Activated CD4-positive, CD25-positive, alpha-beta regulatory T cell treated with anti-CD3 and anti-CD28 coated beads, Interleukin-2, amount 50 U/mL, for 16 hours (primary cell): ENCODE measurements around the gene ADGRG6.

ENCODE experiments used
- DNase-seq: peaks from one replicate; pipeline ENCODE4 v3.0.0-alpha.2; 2020; ENCODE audit warnings: low read depth, low spot score

Gene ADGRG6

DNA sequence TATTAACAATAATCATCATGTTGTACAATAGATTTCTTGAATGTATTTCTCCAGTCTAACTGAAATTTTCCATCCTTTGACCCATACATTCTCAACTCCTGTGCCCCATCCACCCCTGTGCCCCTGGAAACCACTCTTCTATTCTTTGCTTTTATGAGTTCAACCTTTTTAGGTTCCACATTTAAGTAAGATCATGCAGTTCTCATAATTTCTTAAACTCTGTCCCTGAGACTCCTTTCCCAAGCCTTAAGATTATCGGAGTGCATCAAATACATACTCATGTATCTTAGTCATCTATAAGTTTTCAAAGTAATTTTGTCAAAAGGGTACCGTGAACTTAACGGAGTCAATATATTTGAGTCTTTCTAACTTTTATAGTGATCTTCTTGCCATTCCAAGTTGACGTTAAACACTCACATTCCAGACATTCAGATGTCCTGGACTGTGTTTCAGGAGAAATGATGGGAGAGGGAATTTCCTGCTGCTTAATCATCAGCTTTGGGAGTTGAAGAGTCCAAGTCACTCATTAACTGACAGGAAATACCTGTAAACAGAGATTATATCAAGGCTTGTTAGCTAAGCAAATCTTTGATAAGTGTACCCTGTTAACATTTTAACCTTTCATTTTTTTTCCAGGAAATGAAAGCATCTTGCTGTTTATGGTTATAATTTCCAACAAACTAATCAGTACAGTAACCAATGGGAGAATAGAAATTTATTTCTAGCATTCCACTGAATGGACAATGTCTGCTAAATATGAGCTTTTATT lies 73.3 kb downstream of the ADGRG6 start:
- DNase-seq, result no peak

DNA sequence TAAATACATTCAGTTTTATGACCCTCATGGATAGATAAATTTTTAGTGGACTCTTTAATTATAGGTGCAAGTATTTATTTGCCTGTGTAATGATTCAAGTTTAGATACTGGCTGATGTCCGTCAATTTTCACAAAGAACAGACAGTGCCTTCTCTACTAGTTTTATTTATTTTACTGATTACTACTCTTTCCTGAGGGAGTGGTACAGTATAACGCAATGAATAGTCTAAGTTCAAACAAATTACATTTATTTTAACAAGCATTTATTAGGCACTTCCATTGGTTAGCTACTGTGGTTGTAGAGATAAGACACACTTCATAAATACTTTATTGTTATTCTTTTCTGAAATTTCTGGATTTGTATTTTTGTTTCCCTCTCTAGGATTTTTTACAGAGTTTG lies 74.3 kb downstream of the ADGRG6 start:
- DNase-seq, result no peak

GRCh38 chr6:142376800-142377496 lies 75.1 kb downstream of the ADGRG6 start:
- no peak for DNase-seq

GRCh38 chr6:142377497-142377848 lies 75.7 kb downstream of the ADGRG6 start:
- no peak for DNase-seq

GRCh38 chr6:142378138-142378875 lies 76.5 kb downstream of the ADGRG6 start:
- DNase-seq, result no peak

- no peak for DNase-seq
These were observed 78.8 kb downstream of the ADGRG6 start for GRCh38 chr6:142380626-142381025.

- no peak for DNase-seq
These were observed 79.4 kb downstream of the ADGRG6 start for GRCh38 chr6:142381181-142381580.

DNA sequence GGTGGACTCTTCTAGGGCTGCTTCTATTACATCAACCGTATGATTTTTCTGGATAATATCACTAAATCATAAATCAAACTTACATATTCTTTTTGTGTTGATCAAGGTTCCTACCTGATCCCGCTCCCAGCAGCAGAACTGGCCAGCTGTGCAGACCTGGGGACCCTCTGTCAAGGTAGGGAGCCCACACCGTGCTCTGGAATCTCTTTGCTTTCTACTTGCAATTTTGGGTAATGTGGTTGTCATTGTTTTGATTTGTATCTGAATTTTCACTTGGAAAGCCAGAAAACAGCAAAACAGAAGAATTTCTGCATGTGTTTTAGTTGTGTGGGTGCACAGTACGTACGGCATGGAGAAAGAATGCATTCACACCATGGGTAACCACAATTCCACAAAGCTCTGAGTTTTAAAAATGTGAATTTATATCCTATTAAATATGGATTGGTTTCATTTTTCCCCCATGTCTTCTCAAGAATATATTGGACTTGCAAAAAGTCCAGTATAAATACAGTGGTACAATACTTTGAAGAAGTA lies 80.1 kb downstream of the ADGRG6 start:
- DNase-seq, result no peak

- no peak for DNase-seq
These were observed 82.9 kb downstream of the ADGRG6 start for GRCh38 chr6:142384519-142385254.

GRCh38 chr6:142385352-142385751 lies 83.5 kb downstream of the ADGRG6 start:
- DNase-seq, result no peak

DNA sequence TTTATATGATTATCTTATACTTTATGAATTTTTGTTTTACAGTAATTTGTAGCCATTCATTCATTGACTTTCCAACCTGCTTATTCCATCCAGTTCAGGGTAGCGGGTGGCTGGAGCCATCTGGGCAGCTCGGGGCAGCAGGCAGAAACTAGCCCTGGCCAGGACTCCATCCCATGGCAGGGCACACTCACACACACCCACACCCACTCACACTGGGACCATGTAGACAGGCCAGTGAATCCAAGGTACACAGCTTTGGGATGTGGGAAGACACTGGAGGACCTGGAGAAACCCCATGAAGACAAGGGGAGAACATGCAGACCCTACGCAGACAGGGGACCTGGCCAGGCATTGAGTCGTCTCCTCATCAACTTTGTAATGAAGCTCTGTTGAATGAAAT lies 84.8 kb downstream of the ADGRG6 start:
- DNase-seq, result no peak

DNA sequence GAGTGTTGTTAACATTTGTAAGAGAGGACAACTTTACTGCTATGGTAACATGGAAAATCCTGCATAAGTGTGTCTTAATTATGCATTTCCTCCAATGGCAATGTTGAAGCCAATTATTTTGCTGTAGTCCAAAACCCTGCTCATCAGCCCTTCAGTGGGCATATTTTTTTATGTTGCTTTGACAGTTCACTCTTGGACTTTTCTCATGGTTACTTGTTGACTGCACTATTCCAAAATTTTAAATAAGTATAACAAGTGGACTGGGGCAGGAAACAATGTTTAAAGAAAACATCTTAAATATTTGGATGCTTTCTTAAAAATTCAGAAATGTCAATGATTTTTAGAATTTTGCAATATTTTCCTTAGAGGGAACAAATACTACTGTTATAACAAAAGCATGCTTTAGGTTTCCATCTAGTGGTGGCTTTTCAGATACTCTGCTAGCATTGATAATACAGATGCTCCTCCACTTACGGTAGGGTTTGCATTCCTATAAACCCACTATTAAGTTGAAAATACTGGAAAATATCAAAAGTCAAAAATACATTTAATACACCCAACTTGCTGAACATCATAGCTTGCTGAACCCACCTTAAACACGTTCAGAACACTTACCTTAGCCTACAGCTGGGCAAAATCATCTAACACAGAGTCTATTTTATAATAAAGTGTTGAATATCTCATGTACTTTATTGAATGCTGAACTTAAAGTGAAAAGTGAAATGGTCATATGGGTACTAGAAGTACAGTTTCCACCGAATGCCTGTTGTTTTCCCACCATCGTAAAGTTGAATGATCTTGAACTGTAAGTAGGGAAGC lies 86.4 kb downstream of the ADGRG6 start:
- no peak for DNase-seq

GRCh38 chr6:142395266-142395665 lies 93.5 kb downstream of the ADGRG6 start:
- DNase-seq, result no peak

DNA sequence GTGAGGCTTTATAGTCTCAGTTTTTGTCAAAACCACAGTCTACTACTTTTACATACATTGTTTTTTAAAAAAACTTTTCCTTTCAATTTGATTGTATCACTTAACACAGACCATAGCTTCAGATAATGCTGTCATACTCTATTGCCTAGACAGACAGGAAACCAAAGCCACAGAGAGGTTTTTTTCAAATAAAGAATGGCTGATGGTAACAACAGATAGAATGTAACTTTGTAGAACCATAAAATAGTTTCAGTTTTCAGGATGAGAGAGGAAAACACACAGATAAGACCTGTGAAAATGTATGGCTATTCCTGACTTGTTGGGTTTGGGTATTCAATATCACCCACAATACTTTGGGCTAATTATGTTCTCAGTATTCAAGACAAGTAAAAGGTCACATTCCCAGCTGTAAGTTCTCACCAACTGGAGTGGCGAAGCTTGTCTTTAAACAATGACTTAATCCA lies 94.0 kb downstream of the ADGRG6 start:
- no peak for DNase-seq

GRCh38 chr6:142398353-142398752 lies 96.5 kb downstream of the ADGRG6 start:
- DNase-seq, result no peak

GRCh38 chr6:142399739-142400138 lies 97.9 kb downstream of the ADGRG6 start:
- no peak for DNase-seq

DNA sequence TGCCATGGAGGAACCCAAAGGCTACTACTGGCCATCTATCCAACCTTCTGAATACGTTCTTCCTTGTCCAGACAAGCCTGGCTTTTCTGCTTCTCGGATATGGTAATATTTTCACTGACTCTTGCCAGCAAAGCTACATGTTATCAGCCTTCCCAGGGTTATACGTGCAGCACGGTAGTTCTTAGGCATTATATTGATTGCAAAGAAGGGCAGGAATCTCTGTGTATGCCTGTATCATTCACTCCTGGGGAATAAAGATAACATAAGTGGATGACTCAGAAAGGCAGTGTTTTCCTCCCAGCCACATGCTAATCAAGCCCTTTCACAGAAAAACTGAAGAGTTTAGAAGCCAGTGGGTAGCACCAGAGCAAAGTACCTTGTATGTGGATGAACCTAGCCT lies 98.7 kb downstream of the ADGRG6 start:
- no peak for DNase-seq

DNA sequence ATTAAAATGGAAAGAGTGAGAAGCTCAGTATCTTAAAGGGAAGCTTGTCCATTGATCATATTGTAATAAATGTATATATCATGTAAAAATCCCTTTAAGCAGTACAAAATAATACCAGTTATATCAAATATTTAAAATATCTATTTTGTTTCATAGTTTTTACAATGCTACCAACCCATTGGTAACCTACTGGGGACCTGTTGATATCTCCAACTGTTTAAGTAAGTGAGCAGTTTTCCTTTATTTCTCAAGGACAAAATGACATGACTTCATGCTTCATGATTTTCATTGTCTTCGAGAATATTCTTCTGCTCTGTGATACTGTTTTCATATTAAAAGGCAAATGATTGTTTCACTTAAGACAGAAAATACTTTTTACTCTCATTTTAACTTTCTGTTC lies 100.0 kb downstream of the ADGRG6 start:
- DNase-seq, result no peak

DNA sequence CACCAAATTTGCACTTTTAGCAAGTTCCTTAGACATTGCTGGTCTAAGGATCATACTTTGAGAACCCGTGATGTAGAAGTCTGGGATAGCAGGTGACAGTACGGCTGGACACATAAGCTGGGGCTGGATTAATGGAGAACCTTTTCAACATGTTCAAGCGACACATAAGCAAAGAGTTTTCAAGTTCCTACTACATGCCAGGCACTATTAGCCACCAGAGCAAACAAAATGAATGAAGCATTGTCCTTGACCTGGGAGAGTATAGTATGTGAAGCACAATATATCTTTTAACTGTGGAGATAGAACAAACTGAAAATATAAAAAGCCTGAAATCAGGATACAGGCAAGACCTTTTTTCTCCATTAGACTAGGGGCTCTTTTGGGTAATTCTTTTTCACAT lies 102.9 kb downstream of the ADGRG6 start:
- DNase-seq, result no peak

DNA sequence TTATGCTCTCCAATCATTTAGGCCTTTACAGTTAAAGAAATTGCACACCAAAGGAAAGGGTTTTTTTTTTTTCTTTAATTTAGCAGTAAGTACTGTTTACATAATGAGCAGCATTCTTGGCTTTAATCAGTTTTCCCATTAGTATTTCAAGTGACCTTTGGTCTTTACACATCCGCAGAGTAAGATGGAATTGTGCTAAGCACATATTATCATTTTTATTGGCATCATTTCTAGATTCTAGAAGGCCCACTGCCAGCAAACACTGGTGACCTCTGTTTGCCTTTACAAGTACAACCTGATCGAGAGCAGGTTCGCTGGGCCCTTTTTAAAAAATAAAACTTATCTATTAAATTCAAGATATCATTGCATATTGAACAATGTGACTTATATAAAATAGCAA lies 104.3 kb downstream of the ADGRG6 start:
- no peak for DNase-seq
